GM18511 (cell line): ENCODE results near the gene ALDH7A1.

ENCODE experiments used
- ATAC-seq: cut with Tn5 transposase; IDR thresholded peaks from one replicate; pipeline ENCODE4 v1.9.1; 2021; ENCODE audit warnings: mild to moderate bottlenecking, moderate library complexity; ENCODE audit not compliant: unreplicated experiment

The ALDH7A1 gene

DNA sequence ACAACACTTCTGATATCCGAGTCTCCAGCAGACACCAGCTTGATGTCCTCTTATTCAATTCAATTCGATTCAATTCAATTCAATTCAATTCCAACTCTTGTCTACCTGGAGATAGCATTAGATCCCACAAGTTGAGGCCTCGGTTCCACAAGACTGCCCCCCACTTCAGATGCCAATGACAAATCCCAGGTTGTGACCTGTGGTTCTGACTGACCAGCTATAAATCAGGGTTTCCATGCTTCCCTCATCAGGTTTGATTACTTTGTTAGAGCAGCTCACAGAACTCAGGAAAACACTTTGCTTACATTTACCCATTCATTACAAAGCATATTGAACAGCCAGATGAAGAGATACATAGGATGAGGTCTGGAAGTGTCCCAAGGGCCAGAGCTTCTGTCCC, 82.6 kb downstream of the ALDH7A1 start:
- no peak for ATAC-seq

- no peak for ATAC-seq
Observed at GRCh38 chr5:126511961-126512360, 83.1 kb downstream of the ALDH7A1 start.

- ATAC-seq = no peak
Observed at GRCh38 chr5:126509339-126509738, 85.7 kb downstream of the ALDH7A1 start.

DNA sequence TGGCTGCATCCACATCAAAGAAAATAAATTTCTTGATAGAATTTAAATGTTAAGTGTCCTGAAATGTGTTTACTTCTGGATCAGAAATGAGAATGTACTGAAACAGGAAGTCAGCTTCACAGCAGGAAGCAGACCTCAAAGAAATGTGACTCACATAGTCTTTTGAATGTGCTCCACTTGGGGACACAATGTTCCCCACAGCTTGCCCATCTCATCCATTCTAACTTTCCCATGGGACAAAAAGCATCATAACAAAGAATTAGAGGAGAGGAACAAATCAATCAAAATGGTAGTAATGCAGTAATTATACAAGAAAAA, 86.1 kb downstream of the ALDH7A1 start:
- ATAC-seq = peak; percentile 63

GRCh38 chr5:126508251-126508961, 86.6 kb downstream of the ALDH7A1 start:
- no peak for ATAC-seq

DNA sequence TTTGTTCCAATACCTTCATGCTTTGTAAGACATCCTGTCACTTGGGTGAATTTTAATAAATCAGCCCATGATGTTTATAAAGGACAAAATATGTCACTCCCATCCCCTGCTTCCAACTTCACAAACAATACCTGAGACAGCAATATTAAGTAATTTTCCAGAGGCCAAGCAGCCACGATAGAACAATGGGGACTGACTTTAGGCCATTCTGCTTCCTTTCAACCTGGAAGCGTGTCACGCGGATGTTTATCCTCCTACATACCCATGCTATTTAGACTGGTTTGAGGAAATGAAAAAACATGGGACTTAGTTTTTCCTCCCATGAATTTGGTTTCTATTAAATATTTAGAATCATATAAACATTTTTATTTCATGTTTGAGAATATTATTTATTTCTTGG, 88.9 kb downstream of the ALDH7A1 start:
- ATAC-seq = no peak

- ATAC-seq = no peak
Observed at GRCh38 chr5:126503602-126504104, 91.4 kb downstream of the ALDH7A1 start.

- ATAC-seq = no peak
Observed at GRCh38 chr5:126501448-126501847, 93.6 kb downstream of the ALDH7A1 start.

DNA sequence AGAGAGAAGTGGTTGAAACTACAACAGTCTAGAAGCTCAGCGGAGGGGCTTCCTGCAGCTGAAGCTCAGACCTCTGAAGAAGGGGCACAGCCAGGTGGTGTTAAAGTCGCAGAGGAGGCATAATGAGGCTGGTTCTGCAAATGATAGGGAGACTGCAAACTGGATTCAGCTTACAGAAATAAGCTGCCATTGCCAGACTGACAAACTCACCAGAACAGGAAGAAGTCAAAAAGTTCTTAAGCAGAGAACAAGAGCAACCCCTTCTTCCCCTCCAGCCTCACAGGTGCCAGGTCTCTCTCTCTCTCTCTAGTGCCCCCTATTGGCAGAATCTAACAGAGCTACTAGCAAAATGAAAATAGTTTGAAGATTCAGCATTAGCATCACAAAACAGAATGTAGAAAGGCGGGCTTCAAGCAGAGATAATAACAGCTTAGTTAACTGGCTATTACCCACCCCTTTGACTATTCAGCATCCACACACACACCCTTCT, 95.1 kb downstream of the ALDH7A1 start:
- ATAC-seq = peak; percentile 74

- no peak for ATAC-seq
Observed at GRCh38 chr5:126499278-126499677, 95.7 kb downstream of the ALDH7A1 start.

DNA sequence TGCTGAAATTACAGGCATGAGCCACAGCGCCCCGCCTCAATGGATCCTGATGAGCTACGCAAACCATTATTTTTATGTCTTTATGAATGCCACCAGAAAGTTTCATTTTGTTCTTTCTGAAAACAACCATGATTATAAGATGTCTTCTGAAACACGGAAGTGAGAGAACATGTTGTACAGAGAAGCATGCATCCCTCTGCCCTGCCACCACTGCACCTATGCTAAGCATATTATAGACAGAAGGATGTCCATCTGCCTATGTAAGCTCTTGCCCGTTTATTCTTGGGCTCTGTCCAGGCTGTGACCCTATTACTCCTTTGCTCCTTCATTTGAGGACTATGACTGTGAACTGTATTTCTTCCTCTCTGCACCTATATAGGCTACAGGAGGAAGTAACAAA, 97.5 kb downstream of the ALDH7A1 start:
- ATAC-seq = peak; percentile 44

GRCh38 chr5:126494393-126494792, 100.6 kb downstream of the ALDH7A1 start:
- ATAC-seq = no peak

GRCh38 chr5:126492939-126493338, 102.1 kb downstream of the ALDH7A1 start:
- no peak for ATAC-seq

- ATAC-seq = no peak
Observed at GRCh38 chr5:126490167-126490940, 104.7 kb downstream of the ALDH7A1 start.

DNA sequence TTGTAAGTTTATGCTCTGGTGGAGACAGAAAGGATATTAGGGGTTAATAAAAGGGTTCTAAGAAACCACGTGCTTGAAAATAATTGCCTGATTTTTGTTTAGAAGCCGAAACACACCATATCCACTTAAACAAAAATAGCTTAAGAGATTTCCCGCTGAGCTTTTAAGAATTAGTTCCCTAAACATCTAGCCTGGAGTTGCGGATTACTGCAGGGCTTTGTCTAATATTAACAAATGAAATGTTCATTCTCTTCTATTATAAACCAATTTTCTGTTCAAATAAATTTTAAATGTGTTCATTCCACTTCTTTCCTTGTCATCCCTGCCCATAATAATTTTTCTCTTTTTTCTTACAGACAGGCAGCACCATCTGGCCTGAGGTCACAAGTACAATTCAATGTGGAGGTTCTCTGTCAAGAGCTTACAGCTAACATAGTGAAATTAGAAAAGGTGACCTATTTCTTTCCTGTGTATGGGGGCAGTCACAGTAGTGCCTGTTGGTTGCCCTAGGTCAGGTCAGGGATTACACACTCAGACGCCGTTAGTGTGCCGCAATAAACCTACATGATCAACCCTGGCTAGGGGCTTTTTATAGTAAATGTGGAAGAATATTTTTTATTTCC, 106.5 kb downstream of the ALDH7A1 start:
- no peak for ATAC-seq

- no peak for ATAC-seq
Observed at GRCh38 chr5:126487596-126487995, 107.4 kb downstream of the ALDH7A1 start.

DNA sequence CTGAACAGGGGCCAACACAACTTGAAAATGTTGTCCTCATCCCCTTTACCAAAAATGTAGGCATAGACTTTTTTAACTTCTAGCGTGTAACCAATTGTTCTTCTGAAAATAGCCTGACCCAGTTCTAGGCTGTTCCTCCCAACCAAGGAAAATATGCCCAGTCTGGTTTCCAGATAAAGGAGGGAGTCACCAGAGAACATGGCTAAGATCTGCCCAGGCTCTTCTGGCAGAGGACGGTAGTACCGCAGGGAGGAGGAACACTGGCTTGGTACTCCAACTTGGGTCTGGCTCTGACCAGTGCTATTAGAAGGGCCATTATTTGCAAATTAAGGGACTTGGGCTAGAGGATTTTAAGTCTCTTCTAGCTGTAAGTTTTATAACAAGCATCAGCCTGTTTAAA, 108.7 kb downstream of the ALDH7A1 start:
- ATAC-seq = no peak

GRCh38 chr5:126484253-126484652, 110.8 kb downstream of the ALDH7A1 start:
- ATAC-seq = no peak

DNA sequence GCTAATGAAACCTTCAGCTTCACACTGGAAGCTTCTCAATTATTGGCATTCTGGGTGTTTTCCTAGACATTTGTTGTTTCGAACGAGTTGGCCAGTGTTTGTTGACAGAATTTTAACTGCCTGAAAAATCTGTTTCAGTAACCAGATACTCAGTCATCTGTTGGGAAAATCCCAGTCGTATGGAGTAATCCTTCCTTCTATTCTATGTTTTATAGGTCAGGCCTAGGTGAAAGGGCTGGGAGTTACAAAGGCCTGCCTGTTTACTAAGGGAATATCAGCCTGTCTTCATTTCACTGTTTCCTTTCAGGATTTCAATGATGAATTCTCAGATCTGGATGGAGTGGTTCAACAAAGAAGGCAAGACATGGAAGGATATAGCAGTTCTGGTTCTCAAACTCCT, 111.9 kb downstream of the ALDH7A1 start:
- ATAC-seq = no peak

DNA sequence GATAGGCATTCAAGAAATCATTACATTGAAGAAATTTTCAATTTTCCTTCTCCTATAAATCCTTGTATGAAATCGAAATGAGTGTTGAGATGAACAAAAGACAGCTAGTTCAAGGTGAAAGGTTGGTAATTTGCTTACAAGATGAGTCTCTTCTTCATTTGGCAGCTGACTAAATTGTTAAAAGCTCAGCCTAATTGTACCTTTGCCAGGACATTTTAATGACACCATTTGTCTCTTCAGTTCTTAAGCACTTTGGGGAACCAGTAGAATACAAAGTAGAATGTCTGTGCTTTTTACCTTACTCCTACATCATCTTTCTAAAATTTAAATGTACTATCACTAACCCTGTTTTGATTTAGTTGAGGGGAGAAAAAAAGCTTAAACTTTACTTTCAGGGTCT, 112.4 kb downstream of the ALDH7A1 start:
- ATAC-seq = no peak

DNA sequence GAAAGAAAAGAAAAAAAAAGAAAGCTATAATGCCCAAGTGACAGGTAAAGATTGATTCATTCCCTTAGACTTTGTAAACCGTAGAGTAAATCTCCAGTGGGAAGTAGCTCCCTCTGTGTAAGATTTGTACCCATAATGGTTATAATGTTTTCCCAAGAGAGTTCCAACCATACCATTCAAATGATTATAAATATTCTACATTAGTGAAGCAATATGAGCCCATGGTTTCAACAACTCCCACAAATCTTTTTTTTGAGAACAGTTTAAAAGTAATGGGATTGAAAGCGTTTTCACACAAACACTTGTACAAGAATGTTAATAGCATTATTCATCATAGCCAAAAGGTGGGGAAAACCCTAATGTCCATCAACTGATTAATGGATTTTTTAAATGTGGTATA, 113.8 kb downstream of the ALDH7A1 start:
- ATAC-seq = no peak
